GM12878 (cell line): ENCODE data around the gene SLC38A1. TPM values are rescaled to one million over a fixed set of nuclear protein-coding genes. Genes with fewer than 3 reads are reported as not detected.

Experiments used
- CREB1 ChIP-seq: IDR thresholded peaks from 2 replicates; pipeline ENCODE4 v1.6.1; 2012; ENCODE audit warnings: low read depth, mild to moderate bottlenecking, inconsistent platforms
- HDAC2 ChIP-seq: fragments of 200-600 bp; sonication (generic); IDR thresholded peaks from 2 replicates; pipeline ENCODE4 v1.6.1; 2017
- KLF5 ChIP-seq: fragments of 450-650 bp; IDR thresholded peaks from 2 replicates; pipeline ENCODE4 v1.6.1; 2014; ENCODE audit warnings: mild to moderate bottlenecking; ENCODE audit not compliant: partially characterized antibody
- NBN ChIP-seq: fragments of 450-650 bp; IDR thresholded peaks from 2 replicates; pipeline ENCODE4 v1.6.1; 2016
- RB1 ChIP-seq: fragments of 450-650 bp; formaldehyde crosslinking; IDR thresholded peaks from 2 replicates; pipeline ENCODE4 v1.6.1; 2017; ENCODE audit warnings: mild to moderate bottlenecking, borderline replicate concordance
- SUZ12 ChIP-seq: fragments of 200-600 bp; sonication (generic); IDR thresholded peaks from one replicate; pipeline ENCODE4 v1.6.1; 2018; ENCODE audit warnings: antibody characterized with exemption, mild to moderate bottlenecking; ENCODE audit not compliant: unreplicated experiment
- polyA plus RNA-seq, 11 experiments: library from polyadenylated mRNA; depleted of rRNA in 4 of 11; unstranded in 6 of 11; stranded (reverse) in 5 of 11; fragments of >200 nt; fragmentation: Nextera tagmentation in 4 of 11; fragmentation: Illumina TruSeq in 1 of 11; extraction: Ambion mirVana in 4 of 11; extraction: Trizol in 1 of 11; gene quantifications; 1 replicate in 1 of 11; 2 replicates in 10 of 11; pipeline versions ENCODE4 v1.2.1 to v1.2.3, GENCODE V29; 2011 to 2016; ENCODE audit warnings: inconsistent platforms in 2 of 11, missing spikeins in 2 of 11, low read depth in 1 of 11
- total RNA-seq, 4 experiments: library from RNA; depleted of rRNA in 3 of 4; stranded (reverse); fragments of >200 nt in 3 of 4; fragmentation: Illumina TruSeq in 1 of 4; extraction: Trizol in 1 of 4; gene quantifications; 2 replicates each; pipeline versions ENCODE4 v1.2.1 to v1.2.3, GENCODE V29; 2013 to 2021
- TF ChIP-seq, protein P1 (sequence below): fragments of 450-650 bp; IDR thresholded peaks from 2 replicates; pipeline ENCODE4 v1.6.1; 2017; ENCODE audit warnings: low read depth, mild to moderate bottlenecking, moderate library complexity
- TF ChIP-seq, protein P2 (sequence below): fragments of 450-650 bp; IDR thresholded peaks from 2 replicates; pipeline ENCODE4 v1.6.1; 2016; ENCODE audit warnings: mild to moderate bottlenecking, moderate library complexity, borderline replicate concordance

SLC38A1 gene
- total and polyA plus RNA-seq, 10 of the 15 experiments (the other 5 are each of a cell fraction or from before 2014, with no cell fraction given) = 38.1 to 191 (median 144) TPM

DNA sequence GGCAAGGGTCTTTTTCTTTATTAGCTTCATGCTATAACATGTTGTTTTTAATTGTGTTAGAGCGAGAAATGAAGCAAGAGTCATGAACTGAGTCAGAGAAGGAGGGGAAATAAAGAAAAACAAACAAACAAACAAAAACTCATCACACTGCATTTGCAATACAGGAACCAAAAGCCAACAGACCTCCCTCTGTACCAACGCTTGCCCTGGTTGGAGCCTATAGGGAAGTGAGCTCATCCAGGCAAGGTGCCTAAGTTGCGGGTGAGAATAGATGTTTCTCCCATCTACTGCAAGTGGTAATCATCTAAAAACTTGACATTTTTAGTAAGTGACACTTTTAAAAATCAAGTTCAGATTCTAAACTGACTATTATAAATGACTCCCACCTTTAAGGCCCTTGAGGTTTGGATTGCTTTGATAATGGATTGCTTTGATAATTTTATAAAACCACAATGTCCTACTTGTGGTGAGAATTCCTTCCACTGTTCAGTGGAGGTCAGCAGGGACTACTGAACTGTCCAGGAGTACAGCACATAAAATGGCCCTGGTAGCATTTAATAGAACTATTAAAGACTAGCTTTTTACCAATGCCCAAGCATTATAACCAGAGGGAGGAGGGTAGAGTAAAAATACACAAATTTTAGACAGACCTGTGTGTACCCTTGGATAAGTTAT is 31.3 kb downstream of the SLC38A1 start (continued):
- TF ChIP-seq, protein P1, sequence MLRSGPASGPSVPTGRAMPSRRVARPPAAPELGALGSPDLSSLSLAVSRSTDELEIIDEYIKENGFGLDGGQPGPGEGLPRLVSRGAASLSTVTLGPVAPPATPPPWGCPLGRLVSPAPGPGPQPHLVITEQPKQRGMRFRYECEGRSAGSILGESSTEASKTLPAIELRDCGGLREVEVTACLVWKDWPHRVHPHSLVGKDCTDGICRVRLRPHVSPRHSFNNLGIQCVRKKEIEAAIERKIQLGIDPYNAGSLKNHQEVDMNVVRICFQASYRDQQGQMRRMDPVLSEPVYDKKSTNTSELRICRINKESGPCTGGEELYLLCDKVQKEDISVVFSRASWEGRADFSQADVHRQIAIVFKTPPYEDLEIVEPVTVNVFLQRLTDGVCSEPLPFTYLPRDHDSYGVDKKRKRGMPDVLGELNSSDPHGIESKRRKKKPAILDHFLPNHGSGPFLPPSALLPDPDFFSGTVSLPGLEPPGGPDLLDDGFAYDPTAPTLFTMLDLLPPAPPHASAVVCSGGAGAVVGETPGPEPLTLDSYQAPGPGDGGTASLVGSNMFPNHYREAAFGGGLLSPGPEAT = no peak
- no peak for TF ChIP-seq CREB1
- no peak for TF ChIP-seq KLF5
- TF ChIP-seq NBN = no peak
- no peak for TF ChIP-seq RB1
- TF ChIP-seq SUZ12 = no peak
- no peak for TF ChIP-seq HDAC2
- TF ChIP-seq, protein P2, sequence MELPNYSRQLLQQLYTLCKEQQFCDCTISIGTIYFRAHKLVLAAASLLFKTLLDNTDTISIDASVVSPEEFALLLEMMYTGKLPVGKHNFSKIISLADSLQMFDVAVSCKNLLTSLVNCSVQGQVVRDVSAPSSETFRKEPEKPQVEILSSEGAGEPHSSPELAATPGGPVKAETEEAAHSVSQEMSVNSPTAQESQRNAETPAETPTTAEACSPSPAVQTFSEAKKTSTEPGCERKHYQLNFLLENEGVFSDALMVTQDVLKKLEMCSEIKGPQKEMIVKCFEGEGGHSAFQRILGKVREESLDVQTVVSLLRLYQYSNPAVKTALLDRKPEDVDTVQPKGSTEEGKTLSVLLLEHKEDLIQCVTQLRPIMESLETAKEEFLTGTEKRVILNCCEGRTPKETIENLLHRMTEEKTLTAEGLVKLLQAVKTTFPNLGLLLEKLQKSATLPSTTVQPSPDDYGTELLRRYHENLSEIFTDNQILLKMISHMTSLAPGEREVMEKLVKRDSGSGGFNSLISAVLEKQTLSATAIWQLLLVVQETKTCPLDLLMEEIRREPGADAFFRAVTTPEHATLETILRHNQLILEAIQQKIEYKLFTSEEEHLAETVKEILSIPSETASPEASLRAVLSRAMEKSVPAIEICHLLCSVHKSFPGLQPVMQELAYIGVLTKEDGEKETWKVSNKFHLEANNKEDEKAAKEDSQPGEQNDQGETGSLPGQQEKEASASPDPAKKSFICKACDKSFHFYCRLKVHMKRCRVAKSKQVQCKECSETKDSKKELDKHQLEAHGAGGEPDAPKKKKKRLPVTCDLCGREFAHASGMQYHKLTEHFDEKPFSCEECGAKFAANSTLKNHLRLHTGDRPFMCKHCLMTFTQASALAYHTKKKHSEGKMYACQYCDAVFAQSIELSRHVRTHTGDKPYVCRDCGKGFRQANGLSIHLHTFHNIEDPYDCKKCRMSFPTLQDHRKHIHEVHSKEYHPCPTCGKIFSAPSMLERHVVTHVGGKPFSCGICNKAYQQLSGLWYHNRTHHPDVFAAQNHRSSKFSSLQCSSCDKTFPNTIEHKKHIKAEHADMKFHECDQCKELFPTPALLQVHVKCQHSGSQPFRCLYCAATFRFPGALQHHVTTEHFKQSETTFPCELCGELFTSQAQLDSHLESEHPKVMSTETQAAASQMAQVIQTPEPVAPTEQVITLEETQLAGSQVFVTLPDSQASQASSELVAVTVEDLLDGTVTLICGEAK = no peak
- TF ChIP-seq, all 136 proteins: peak for 0
